NCI-H146 (cell line): ENCODE data around the gene SGTB.
"Not testable (repeated sequence)": the region's sequence is repeated elsewhere in the genome, so short reads cannot be mapped to it uniquely, and the experiment has no call there.

Experiments used
- DNase-seq: peaks from one replicate; lab custom pipeline; 2025; lab: John Stamatoyannopoulos, UW

SGTB gene

DNA sequence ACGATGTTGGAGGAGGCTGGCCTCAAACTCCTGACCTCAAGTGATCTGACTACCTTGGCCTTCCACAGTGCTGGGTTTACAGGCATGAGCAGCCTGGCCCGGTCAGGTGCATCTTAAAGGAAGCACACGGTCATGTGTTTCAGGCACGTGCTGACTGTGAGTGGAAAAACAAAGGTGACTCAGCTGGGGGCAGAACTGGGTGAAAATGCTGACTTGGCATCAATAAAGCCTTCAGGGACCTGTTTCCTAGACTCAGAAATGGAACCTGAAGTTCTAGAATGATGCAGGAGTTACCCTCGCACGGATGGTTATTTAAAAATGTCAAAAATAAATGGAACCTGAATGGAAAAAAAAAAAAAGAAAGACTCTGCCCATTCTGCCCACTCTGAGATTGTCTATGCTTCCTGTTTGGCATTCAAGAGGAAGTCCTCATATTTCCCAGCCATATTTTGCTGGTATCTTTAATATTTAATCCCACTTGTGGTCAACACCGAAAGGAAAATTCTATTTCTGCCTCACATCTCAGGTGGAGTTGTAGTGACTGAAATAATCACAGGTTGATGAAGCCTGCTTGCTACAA is 12.4 kb upstream of the SGTB start:
- not testable (repeated sequence) for DNase-seq

DNA sequence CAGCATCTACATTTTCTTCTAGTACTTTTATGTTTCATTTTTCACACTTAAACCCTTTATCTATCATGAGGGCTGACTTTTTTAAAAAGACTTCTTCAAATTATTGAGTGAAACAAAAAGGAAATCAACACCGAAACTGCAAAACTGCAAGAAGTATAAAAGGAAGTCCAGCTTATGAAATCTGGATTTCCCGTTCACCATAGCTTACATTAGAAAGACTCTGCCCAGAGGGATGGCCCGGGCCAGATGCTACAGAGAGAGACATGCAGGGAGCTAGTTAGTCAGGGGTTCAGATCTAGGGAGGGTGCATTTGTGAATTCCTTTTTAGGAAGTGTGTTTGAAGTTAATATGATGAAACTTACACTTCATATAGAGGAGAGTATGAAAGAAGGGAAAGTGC is 10.1 kb upstream of the SGTB start:
- not testable (repeated sequence) for DNase-seq

DNA sequence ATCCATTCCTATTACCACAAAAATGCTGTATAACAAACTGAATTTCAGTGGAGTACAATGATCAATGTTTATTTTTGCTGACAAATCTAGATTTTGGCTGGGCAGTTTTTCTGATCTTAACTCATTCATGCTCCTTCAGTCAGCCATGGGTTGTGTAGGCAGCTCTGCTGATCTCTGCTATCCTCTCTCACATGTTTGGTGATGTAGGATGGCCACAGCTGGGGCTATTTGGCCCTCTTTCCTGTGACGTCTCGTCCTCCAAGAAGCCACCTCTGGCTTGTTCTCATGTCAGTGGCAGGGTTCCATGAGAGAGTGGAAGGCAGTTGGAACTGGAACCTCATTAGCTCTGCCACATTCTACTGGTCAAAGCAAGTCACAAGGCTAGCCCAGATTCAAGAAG is 9.0 kb upstream of the SGTB start:
- DNase-seq = no peak

GRCh38 chr5:65728218-65728617 is 6.3 kb upstream of the SGTB start:
- no peak for DNase-seq

DNA sequence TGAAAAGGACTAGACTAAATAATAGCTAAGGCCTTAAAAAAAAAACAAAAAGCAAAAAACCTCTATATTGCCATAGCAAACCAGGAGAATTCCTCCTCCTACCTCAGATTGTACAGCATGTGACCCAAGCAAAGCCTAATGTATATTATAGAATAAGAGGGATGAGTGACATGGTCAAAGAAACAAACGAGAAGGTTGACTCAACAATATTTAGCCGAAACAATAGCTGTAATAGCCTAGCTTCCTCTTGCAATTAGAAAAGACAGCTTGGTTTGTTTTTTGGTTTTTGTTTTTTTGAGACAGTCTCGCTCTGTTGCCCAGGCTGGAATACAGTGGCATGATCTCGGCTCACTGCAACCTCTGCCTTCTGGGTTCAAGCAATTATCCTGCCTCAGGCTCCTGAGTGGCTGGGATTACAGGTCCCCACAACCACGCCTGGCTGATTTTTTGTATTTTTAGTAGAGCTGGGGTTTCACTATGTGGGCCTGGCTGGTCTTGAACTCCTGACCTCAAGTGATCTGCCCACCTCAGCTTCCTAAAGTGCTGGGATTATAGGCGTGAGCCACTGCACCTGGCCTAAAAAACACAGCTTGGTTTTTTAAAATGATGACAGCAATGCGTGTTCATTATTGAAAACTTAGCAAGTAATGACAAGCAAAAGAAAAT is 5.7 kb upstream of the SGTB start:
- DNase-seq = no peak

GRCh38 chr5:65722575-65723403 is 880 bp upstream of the SGTB start:
- peak; percentile 74 for DNase-seq

DNA sequence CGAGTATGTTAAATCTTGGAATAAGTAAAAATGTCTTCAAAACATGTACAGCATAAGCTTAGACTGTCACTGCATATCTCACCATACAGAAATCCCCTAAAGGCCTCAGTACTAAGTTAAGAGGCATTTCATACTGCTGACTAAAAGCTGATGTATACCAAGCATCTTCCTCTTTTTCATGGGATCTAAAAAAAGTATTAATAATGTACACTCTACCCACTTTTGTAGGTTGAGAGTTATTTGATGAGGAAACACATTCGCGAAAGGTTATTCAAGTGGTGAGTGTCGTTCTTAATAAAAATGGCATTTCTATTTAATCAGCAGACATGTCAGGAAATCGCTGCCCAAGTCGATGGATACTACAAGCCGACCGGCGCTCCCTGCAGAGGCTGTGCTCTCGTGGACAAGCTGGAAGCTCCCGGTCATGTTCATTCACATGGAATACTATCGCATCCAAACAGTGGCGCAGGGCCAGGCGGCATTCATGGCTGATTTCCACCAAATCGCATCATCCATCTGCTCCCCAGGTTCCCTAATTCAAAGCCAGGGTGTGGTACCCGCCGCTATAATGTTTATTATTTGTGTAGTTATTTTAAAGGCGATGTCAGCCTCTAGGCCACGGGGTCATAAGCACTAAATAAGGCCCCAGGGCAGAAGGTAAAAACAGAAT is 724 bp downstream of the SGTB start:
- peak; percentile 67 for DNase-seq

DNA sequence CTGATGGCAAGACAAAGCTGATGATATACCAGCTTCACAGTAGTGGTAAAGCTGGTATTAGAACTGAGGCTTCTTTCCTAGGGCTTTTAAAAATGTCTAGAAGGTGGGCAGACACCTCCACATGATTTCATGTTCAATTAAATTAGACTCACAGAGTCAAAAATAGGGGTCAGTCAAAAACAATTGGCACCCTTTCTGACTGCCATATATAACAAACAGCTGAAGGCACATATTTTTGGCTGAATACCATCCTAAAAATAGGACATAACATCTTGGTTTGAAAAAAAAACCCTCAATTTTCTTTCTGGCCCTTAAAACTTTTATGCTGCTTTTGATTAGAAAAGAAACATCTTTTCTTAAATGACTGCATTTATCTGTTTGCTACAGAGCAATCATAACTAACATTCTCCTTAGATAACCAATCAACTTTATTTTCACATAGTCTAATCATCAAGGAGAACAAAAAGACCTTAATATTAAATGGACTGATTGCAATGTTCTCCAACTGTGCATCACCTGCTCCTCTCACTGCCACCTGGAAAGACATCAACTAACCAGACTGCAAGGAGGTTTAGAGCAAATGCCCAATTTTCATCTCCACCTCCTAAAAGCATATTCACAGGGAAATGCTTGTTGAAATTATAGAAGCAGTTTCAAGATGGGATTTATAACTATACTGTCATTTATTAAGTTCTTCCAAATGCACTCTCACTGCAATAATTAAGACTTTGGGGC is 3.2 kb downstream of the SGTB start:
- DNase-seq = peak; percentile 30

GRCh38 chr5:65708145-65708544 is 13.8 kb downstream of the SGTB start:
- no peak for DNase-seq

- DNase-seq = no peak
Observed at GRCh38 chr5:65707663-65708062, 14.2 kb downstream of the SGTB start.

DNA sequence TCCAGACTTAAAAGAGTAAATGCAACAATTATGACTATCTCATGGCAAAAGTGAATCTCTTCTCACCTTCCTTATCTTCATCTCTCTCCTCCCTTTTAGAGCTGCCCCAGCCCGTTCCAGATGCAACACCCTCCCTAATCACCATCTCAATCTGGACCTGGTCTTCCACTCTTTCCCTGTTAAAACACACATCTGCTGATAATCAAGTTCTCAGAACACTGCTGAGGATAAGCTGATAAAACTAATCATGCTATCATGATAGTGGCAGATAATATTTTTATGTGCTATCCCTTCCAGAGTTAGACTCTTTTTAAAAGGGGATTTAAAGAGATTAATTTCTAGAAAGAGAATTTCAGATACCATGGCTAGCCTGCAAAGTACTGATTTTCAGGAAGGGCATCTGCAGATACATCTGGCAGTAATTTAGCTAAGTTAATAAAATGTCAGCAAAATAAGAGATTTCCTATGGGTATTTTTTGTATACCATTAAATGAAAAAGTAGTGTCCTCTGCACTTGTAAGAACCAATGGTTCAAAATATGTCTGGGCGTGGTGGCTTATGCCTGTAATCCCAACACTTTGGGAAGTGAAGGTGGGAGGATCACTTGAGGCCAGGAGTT is 17.2 kb downstream of the SGTB start:
- no peak for DNase-seq

GRCh38 chr5:65702036-65702435 is 19.9 kb downstream of the SGTB start:
- DNase-seq = no peak

DNA sequence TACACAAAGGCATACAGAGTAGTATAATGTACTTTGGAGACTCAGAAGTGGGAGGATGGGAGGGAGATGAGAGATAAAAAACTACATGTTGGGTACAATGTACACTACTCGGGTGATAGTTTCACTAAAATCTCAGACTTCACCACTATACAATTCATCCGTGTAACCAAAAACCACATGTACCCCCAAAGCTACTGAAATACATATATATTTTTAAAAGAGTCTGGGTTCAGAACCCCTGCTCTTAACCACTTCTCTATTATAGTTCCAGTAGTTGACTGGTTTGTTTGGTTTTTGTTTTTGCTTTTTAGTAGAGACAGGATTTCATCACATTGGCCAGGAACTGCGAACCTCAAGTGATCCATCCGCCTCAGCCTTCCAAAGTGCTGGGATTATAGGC is 22.6 kb downstream of the SGTB start:
- DNase-seq = no peak

DNA sequence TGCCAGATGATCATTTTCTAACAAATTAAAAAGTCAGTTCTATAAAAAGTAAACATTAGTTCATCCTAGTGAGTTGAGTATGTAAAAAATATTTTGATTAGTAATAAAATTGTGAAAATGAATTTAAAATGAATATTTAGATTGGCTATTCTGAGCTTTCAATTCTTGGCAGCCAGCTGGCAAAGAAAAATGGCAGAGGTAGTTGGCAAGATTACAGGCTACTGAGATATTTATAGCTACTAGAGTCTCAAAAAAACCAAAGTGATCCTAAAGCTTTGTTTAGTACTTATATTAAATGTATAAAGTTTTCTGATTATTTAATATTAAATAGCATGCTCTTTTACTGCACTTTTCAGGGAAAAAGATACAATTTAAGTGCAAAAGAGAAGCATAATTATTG is 25.0 kb downstream of the SGTB start:
- no peak for DNase-seq

DNA sequence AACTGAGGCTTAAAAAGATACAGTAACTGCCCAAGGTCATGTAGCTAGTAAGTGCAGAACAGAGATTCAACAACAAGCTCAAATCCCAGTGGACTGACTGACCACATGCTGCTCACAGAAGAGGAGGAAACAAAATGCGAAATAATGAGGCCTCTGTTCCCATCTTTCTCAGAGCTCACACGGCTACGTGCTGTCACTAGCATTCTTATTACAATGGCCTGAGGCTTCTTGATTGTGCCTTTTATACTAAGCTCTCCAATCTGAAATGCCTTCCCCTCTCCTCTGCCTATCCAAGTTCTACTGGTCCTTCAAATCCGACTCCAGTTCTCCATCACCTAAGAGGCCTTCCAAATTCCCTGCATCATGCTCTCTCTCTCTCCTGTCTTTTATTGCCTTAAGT is 26.0 kb downstream of the SGTB start:
- DNase-seq = no peak

- DNase-seq = no peak
Observed at GRCh38 chr5:65695162-65695755, 26.6 kb downstream of the SGTB start.

- DNase-seq = no peak
Observed at GRCh38 chr5:65693121-65693520, 28.8 kb downstream of the SGTB start.

DNA sequence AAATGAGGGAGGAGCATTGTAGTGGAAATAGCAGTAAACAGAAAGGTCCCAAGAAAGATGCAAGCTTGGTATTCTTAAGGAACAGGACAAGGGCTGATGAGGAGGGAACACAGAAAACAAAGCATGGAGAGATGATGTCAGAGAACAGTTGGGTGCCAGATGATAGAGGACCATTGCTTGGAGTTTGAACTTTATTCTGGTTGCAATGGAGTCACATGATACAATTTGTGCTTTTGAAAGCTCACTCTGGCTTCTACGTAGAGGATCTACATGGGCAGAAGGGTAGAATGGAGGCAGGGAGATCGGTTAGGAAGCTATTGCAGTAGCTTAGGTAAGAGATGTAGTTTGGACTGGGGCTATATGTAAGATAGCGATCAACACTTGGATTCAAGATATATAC is 39.8 kb downstream of the SGTB start:
- DNase-seq = no peak

DNA sequence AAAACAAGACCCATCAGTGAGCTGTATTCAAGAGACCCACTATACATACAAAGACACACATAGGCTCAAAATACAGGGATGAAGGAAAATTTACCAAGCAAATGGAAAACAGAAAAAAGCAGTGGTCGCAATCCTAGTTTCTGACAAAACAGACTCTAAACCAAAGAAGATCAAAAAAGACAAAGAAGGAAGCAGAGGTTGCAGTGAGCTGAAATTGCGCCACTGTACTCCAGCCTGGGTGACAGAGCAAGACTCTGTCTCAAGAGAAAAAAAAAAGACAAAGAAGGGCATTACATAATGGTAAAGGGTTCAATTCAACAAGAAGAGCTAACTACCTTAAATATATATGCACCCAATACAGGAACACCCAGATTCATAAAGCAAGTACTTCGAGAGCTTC is 45.9 kb downstream of the SGTB start:
- DNase-seq = not testable (repeated sequence)

DNA sequence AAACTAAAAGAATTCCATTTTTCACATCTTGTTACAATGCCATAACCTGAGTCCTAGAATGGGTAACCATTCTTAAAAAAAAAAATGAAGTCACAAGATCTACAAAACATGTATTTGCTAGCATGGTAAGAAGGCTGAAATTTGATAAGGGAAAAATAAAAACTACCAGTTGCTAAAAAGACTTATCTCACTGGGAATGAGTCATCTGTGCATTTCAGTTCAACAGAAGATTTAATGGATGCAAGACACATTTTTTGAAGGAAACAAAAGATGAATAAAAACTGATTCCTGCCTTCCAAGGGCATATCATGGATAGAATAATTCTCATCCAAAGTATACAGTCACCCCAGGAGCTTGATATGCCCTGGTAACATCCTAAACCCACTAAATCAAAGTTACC is 47.2 kb downstream of the SGTB start:
- DNase-seq = no peak

DNA sequence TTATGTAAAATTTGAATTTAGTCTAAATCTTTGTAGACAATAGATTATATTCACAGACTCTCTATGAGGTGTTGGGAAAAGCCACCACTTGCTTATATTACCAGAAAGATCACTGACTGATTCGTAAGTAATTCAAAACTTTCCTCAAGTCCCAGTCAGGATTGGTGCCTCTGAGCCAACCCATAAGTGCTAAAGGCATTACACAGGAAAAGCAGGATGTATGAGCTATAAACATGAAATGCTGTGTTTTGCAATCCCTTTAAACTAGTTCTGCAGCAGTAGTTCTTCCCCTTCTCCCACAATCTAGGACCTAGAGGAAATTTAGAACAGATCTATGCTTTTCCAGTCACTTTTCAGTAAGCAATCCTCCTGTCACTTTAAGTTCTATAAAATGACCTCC is 49.1 kb downstream of the SGTB start:
- DNase-seq = no peak
